GM18498 (cell line): ENCODE results near the gene ELP5.

ENCODE experiments used
- ATAC-seq: cut with Tn5 transposase; IDR thresholded peaks from one replicate; pipeline ENCODE4 v1.9.1; 2021; ENCODE audit warnings: mild to moderate bottlenecking, moderate library complexity; ENCODE audit not compliant: unreplicated experiment

Gene ELP5

GRCh38 chr17:7251661-7252175 is 297 bp upstream of the ELP5 start, which contains the start of gene CTDNEP1:
CTDNEP1 (minus strand) TSS chr17:7251734; CDS start chr17:7251296, 438 bp downstream.
- peak; percentile 83 for ATAC-seq

DNA sequence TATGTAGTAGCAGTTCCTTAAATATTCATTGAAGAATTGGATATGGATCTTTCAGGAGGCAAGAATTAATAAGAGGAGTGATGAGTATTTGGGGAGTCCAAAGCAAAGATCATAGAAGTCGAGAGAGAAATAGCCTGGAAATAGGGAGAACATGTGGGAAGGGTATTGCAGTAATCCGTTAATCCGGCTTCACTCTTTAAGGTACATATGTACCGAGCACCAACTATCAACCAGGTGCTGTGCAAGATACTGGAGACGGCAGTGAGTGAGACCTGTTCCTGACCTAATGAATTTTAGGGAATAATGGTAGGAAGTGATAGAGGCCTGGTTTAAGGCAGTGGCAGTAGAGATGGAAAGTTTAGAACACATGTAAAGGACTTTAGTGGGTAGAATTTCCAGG is 1.1 kb downstream of the ELP5 start:
- no peak for ATAC-seq

GRCh38 chr17:7254511-7254910 is 2.5 kb downstream of the ELP5 start:
- ATAC-seq: no peak

- ATAC-seq: no peak
Measured at GRCh38 chr17:7256766-7257456, 4.9 kb downstream of the ELP5 start.

- ATAC-seq: no peak
Measured at GRCh38 chr17:7258731-7259554, 6.9 kb downstream of the ELP5 start.

- ATAC-seq: no peak
Measured at GRCh38 chr17:7259555-7259889, 7.5 kb downstream of the ELP5 start.

DNA sequence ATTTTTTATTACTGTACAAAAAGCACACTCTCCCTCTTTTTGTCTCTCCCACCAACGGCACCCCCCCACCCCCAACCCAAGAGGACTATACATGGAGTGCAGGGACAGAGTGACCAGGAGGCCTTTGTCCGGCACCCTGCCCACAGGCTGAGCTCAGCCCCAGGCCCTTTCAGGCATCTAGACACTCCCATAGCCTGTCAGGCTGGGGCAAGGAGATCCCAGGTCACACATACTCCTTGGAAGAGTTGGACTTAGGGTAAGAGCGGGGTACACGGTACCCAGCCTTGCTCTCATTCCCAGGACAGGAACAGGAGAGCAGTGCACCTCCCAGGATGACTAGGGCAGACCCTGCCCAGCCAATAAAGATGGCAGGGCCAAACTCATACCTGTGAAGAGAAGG is 8.1 kb downstream of the ELP5 start:
- no peak for ATAC-seq

- no peak for ATAC-seq
Measured at GRCh38 chr17:7260651-7261378, 8.8 kb downstream of the ELP5 start.

GRCh38 chr17:7261379-7262191 is 9.6 kb downstream of the ELP5 start:
- ATAC-seq: no peak

- ATAC-seq: no peak
Measured at GRCh38 chr17:7262192-7262934, 10.3 kb downstream of the ELP5 start, which contains the start of gene CLDN7. CLDN7 (minus strand) TSS chr17:7262478; CDS start chr17:7262043, 435 bp downstream.

DNA sequence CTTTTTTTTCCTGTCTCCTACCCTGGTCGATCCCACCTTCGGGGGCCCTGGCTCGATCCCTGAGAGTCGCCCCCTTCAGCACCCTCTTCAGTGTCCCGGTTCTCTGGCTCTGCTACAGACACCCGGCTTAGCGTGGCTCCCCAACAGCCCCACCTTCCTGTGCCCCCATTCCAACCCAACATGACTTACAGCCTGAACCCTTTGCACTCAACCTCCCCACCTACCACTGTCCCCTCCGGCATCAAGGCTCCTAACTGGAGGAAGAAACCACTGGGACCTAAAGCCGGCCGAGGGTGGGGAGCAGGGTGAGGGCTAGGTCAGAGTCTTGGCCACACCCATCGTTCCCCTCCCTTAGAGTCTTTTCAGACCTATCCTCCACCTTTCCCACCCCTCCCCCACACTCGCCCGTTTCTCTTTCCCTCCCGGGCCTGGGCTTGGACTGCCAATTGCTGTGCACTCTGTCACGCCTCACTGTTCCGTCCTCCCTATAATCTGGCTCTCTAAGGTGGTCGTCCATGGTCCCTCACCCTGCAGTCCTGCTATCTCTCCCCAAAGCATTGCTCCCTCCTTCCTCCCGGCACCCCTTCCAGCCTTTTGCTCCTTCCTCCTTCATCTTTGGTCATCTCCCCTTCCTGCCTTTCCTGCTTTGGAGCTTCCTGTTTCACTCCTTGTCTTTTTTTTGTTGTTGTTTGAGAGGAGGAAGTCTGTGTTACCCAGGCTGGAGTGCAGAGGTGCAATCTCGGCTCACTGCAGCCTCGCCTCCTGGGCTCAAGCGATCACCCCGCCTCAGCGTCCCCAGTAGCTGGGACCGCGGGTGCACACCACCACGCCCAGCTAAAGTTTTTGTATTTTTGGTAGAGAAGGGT is 11.2 kb downstream of the ELP5 start:
- no peak for ATAC-seq

DNA sequence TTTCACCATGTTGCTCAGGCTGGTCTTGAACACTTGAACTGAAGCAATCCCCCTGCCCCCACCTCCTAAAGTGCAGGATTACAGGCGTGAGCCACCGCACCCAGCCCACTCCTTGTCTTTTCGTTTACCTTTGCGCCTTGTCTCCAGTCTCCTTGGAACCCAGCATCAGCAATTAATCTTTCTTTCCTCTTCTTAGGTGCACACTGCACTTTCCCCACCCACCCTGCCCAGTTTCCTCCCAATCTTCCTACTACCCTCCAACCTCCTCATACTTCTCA is 11.7 kb downstream of the ELP5 start:
- no peak for ATAC-seq

GRCh38 chr17:7266784-7267183 is 14.8 kb downstream of the ELP5 start:
- ATAC-seq: no peak

- ATAC-seq: no peak
Measured at GRCh38 chr17:7279448-7279847, 27.4 kb downstream of the ELP5 start.

GRCh38 chr17:7280519-7281073 is 28.6 kb downstream of the ELP5 start:
- ATAC-seq: peak; percentile 72

DNA sequence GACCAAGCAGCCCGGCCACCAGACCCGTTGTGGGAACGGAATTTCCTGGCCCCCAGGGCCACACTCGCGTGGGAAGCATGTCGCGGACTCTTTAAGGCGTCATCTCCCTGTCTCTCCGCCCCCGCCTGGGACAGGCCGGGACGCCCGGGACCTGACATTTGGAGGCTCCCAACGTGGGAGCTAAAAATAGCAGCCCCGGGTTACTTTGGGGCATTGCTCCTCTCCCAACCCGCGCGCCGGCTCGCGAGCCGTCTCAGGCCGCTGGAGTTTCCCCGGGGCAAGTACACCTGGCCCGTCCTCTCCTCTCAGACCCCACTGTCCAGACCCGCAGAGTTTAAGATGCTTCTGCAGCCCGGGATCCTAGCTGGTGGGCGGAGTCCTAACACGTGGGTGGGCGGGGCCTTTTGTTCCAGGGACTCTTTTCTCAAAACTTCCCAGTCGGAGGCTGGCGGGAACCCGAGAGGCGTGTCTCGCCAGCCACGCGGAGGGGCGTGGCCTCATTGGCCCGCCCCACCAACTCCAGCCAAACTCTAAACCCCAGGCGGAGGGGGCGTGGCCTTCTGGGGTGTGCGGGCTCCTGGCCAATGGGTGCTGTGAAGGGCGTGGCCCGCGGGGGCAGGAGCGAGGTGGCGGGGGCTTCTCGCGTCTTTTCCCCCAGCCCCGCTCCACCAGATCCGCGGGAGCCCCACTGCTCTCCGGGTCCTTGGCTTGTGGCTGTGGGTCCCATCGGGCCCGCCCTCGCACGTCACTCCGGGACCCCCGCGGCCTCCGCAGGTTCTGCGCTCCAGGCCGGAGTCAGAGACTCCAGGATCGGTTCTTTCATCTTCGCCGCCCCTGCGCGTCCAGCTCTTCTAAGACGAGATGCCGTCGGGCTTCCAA is 29.3 kb downstream of the ELP5 start, which contains the start of gene SLC2A4:
TSS of gene SLC2A4 (plus strand) at position 645 of the 879 bp plus-strand sequence. CDS start at position 862, 217 bp downstream.
- ATAC-seq: peak; percentile 46

- no peak for ATAC-seq
Measured at GRCh38 chr17:7281953-7282751, 30.1 kb downstream of the ELP5 start.
